Measurements from ENCODE around the gene CFAP92.
A peak's percentile ranks its signal among the peaks of the same experiment; 100 is the strongest.

Gene CFAP92

DNA sequence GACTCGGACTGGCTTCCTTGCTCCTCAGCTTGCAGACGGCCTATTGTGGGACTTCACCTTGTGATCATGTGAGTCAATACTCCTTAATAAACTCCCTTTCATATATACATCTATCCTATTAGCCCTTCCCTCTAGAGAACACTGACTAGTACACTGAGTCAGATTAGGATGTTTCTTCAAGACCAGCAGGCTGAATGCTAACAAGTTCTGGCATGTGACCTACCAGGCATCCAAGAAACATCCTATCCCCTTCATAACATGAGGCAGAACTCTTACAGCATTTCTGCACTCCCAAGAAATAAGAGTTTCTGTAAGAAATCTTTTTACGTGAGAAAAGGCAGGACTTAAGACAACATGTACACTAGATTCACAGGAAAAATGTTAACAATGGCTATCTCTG lies 9.3 kb downstream of the CFAP92 start:
- no peak for DNase-seq

DNA sequence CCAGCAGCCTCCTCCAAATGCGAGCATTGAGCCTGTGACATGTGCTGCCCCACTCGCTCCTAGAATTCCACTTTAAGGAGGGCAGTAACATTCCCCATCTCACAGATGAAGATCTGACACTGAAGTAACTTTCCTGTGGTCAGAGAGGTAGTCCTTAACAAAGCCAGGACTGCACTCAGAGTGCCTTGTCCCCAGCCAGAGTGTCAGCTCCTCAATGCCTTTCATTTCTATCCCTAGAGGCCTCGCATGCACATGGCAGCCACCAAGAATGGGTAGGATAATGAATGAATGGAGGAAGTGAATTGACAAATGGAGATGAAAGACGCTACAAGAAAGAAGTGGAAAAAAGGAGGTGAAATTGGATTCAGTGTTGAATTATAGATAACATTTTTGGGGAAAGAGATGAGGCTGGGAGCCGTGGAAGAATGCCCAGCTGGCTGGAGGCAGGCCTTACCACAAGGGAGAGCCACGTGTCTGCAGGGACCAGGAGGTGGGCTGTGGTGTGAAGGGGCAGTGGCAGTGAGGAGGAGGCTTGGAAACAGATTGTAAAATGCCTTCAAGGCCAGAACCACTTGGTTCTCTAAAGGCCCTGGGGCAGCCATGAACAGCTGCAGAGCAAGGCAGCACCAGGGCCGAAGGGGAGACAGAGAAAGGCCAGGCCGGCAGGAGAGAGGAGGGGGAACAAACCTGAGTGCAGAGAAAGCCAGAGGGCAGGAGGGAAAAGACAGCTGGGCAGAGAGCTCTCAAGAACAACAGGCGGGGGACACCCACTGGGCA lies 10.4 kb downstream of the CFAP92 start:
- no peak for DNase-seq

DNA sequence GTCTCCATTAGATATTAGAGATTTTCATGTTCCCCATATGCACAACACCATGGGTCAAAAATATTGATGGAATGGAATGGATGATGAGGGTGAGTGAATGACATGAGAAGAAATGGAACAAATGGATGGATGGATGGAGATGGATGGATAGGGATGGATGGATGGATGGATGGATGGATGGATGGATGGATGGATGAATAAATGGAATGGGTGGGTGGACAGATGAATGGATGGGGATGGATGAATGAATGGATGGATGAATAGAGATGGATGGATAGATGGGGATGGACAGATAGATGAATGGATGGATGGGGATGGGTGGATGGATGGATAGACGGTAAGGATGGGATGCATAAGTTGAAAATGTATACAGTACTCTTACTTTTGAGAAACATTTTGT lies 18.6 kb downstream of the CFAP92 start:
- DNase-seq: no peak

DNA sequence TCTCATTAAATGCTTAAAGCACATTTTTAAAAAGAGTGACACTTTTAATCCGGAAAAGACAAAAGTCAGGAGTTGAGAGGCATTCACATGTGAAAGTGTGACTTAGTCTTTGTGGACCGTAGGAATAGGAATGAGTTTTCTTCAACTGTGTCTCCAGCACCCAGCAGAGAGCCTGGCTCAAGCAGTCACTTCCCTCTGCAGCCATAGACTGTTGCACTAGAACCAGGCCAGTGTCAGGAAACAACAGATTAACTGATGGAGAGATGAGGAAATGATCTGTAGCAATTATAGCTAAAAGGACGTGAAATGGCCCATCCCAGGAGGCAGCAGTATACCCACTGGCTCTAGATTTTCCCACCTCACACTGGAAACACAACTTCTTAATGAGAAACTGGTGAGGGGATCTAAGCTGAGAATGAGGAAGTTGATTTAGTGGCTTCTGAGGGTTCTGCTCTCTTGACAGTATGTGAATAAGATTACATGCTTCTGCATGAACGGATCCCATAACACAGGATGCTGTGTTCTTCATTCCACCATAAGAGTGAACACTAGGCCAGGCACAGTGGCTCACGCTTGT lies 19.8 kb downstream of the CFAP92 start:
- DNase-seq: no peak

DNA sequence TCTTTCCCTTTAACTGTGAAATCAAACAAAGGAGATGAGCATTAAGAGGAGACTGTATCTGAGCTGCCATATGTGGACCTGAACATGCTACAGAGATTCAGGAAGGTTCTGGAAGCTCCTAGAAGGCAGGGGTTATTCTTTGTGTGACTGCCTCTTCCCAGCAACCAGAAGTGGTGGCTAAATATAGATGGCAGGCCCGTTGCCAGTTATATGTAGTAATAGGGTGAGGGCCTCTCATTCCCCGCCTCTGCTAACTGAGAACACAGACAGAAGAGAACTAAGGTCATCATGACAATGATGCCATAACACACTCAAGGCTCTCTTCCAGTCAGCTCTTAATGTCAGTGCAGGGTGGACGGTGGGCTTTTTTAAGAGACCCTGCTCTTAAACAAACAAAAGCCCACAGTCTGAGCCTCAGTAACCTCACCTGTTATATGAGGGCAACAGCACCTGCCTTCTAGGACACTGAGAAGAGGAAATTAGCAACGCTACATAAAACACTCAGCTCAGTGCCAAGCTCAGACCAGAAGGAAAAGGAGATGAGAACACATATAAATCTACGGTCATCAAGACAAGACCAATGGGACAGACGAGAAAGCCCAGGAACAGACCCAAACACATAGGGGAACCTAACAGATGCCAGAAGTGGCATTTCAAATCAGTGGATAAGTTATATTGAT lies 22.3 kb downstream of the CFAP92 start:
- DNase-seq: peak; percentile 76

DNA sequence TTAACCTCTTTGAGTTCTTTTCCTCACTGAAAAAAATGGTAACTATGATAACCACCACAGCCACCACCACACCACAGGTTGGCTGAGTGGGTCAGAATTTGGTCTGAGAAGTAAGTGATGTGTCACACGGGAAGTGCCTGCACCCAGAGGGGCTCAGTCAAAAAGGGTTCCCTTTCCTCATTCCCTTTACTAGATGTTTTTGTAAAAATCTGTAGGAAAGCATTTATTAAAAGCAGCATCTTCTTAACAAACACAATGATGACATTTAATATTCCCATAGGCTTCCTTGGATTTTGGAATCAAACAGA lies 23.2 kb downstream of the CFAP92 start:
- DNase-seq: no peak

DNA sequence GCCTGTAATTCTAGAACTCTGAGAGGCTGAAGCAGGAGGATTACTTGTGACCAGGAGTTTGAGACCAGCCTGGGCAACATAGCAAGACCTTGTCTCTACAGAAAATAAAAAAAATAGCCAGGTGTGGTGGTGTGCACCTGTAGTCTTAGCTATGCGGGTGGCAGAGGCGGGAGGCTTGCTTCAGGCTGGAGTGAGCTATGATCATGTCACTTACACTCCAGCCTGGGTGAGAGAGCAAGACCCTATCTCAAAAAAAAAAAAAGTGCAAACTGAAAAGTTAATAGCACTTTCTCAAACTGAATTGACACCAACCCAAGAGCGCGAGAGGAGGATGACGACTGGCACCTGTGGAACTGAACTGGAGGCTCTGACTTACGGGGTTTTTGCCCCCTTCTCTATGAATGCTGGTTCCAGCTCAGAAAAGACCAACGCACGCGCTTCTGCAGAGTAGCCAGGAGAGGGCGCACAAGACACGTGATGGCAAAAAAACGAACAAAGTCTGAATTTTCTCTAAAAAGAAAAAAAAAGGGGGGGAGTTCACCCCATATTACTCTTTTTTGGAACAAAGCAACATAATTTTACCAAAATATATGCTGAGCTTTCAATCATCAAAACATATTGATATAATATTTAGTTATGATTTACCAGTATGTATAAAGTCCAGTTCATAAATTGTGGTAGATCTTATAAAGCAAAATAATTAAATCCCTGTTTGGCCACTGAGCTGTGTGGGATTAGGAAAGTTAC lies 23.7 kb downstream of the CFAP92 start:
- peak; percentile 33 for DNase-seq

DNA sequence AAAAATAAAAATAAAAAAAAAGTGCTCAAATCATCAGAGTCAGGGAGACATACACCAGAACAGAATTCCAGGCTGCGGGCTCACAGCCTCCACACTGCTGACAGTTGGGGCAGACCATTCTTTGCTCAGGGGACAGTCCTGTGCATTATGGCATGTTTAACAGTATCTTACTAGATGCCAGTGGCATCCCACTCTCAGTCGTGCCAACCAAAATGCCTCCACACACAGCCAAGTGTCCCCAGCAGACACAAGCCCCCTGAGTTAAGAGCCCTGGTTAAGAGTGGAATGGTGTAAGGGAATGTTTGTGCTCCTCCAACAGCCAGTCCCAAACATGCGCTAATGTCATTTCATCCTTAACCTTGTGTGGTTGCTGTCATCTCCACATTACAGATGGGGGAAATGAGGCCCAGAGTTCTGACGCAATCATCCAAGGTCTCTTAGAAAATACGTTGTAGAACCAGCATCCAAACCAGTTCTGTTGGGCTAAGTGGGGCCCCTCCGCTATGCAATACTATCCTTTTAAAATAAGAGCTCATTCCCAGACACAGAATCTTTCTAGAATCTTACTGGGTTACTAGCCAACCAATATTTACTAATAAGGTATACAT lies 26.0 kb downstream of the CFAP92 start:
- no peak for DNase-seq

DNA sequence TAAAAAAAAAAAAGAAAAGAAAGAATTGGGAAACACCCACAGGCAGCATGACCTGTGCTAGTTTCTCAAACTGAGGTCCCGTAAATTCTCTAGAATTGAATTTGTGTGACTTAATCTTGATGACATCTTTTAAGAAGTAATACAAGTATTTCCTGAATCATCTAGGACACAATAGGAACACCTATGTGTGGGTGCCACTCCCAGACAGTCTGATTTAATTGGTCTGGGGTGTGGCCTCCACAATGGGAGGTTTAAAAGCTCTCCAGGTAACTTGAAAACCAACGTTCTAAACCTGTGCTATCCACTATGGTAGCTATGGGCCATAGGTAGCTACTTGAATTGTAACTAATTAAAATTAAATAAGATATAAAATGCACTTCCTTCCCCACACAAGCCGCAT lies 28.1 kb downstream of the CFAP92 start:
- no peak for DNase-seq

DNA sequence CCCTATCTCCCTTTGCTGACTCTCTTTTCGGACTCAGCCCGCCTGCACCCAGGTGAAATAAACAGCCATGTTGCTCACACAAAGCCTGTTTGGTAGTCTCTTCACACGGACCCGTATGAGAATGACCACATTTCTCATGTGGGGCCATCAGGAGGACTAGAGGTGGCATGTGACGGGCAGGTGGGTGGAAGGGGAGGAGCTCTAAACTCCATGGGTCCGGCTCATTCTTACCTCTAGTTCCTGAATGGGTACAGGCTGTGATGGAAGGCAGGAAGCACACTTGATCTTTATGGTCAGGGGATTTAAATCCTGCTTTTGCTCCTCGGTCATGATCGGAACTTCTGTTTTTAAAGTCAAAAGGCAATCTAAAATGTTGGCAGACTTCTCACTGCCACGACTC lies 28.6 kb downstream of the CFAP92 start:
- DNase-seq: no peak

DNA sequence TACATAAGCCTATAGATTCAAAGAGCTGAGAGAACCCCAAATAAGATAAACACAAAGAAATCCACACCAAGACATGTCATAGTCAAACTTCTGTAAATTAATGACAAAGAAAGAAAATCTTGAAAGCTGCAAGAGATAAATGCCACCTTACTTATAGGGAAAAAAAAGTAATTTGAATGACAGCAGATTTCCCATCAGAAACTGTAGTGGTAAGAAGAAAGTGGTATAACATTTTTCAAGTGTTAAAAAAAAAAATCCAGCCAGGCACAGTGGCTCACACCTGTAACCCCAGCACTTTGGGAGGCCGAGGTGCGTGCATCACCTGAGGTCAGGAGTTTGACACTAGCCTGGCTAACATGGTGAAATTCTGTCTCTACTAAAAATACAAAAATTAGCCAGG lies 37.4 kb downstream of the CFAP92 start:
- no peak for DNase-seq

DNA sequence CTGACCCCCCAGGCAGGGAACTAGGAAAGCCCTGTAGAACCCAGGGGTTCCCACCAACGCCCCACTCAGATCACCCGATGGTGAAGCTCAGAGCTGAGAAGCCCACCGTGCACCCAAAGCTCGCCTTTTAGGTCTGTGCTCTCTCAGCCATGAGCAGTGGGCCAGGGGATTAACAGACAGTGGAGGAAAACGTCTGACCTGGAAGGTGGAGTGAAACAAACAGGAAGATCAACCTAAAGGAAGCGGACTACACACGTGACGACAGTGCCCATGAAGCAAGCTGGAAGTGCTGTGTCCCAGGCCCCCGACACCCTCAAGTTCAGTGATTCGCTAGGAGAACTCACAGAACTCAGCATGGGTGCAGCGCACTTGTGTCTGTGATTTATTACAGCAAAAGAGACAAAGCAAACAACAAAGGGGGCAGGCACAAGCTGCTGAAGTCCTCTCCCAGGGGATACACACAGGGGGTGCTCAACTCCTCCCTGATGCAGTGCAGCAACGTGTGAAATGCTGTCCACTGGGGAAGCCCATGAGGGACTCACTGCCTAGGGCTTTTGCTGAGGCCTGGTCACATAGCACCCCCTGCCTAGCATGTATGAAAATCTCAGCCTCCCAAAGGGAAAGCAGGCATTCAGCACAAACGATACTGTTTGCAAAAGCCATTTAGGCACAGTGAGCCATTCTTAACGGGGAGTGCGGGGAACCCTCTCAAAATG lies 43.5 kb downstream of the CFAP92 start:
- no peak for DNase-seq

DNA sequence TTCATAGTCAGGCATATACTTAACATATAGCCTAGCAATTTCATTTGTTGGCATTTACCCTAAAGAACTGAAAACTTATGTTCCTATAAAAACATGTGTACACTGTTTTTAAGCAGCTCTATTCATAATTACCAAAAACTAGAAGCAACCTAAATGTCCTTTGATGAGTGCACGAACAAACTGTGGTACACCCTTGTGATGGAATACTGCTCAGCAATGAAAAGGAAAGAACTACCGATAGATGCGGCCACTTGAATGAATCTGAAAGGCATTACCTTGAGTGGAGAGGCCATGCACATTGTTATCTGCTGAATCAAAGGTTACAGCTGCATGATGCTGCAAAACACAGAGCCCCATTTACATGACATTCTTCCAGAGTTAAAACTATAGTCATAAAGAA lies 44.7 kb downstream of the CFAP92 start:
- DNase-seq: no peak

DNA sequence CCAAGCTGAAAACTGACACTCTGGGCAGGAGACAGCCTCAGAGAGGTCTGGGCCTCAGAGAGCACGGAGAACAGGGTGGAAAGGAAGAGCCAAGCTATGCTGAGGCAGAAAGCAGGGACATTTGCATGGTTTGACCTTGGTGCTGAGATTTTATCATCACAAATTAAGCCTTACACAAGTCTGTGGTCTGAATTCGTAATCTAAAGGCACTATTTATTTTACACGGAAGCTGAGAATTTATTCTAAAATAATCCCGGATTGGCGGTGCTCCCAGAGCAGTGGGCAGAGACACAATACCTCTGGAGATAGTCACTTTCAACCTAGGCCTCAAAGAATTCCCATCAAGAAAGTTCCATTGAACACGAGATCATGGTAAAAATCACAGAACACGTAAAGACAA lies 47.5 kb downstream of the CFAP92 start:
- DNase-seq: no peak

DNA sequence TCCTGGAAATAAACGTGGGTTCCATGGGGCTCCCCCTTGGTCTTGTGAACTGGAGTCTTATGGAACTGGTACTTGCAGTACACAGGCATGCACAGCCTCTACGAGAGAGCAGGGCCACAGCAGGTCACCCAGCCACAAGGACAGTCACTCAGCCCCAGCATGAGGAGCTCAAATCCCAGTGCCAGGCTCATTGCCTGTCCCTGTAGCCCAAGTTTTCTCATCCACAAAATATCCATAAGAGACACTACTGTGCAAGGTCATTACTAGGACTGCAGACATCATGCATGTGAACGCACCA lies 48.0 kb downstream of the CFAP92 start:
- DNase-seq: no peak

DNA sequence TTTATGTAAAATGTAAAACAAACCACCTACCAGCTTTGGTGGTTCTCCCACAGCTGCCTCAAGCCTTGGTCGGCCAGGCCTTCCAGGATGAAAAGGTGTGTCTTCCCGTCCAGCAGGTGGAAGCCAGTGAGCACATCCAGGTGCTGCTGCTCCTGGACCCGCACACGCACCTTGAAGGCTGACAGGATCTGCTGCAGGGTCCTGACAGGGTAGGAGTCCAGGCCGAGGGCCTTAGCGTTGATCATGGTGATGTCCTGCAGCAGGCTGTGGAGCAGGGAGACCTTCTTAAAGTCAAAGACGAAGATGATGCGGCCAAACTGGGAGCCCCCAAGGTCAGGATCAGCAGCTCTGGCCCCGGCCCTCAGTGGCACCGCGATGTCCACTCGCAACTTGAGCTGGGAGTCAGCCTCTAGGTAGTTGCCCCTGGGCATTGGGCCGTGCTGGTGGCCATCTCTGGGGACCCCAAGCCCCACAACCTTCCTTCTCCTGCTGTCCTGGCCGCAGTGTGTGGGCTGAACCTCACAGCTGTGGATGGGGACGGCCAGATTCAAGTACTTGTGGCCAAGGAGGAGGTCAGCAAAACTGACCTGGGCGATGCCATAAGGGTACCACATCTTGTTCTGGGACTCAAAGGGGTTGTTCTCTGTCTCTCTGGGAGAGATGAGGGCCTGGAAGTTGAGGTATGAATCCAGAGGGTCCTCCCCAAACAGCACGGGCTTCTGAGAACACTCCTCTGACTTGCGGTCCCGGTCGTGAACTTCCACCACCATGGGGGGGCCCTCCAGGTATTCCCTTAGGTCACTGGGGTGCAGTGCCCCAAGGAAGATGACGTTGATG lies 48.6 kb downstream of the CFAP92 start:
- no peak for DNase-seq

DNA sequence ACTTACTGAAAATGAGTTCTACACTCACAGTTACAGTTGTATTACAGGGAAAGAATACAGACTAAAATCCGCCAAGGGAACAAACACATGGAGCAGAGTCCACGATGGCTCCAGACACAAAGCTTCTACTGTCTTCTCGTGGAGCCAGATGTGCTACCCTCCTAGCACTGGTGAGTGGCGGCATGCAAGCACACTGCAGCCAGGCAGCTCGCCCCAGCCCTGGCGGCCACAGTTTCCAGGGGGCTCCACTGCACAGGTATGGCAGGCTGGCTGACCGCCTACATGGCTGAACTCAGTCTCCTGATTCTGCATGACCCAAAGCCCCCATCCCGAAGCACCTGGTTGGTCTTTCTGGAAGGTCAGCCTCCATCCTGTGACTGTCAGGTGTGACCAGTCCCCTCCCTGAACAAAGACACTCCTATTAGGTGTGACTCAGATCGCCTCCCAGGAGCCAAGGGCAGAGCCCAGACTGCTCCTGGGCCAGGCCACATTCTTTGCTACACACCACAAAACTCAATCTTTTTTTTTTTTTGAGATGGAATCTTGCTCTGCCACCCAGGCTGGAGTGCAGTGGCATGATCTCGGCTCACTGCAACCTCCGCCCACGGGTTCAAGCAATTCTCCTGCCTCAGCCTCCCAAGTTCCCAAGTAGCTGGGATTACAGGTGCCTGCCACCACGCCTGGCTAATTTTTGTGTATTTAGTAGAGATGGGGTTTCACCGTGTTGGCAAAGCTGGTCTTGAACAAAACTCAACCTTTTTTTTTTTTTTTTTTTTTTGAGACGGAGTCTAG lies 51.5 kb downstream of the CFAP92 start:
- no peak for DNase-seq

DNA sequence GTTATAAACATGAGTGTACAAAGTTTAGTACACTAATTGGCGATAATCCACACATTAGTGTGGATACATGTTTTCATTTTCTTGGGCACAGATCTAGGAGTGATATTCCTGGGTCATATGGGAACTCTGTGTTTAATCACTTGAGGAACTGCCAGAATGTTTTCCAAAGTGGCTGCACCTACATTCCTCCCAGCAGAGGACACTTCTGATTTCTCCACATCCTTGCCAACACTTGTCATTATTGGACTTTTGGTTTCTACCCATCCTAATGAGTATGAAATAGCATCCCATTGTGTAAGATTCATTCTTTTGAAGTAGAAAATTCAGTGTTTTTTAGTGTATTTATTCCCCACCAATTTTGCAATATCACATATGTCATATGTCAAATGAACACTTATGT lies 53.6 kb downstream of the CFAP92 start:
- DNase-seq: no peak

DNA sequence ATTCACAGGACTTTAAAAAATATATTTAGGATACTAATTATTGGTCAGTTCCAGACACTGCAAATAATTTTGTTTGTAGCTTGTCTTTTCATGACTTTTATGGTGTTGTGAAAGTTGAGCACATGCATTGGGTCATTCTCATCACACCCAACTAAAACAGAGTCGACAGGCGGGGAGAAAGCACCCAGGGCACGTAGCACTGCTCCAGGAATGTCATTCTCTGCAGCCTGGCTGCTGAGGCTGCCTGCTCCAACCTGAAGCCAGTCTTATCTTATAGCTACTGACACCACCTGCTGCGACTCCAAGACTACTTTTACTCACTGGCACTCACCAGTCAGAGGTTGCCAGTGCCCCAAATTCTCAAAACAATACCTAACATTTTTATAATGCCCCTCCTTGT lies 57.5 kb downstream of the CFAP92 start:
- no peak for DNase-seq

DNA sequence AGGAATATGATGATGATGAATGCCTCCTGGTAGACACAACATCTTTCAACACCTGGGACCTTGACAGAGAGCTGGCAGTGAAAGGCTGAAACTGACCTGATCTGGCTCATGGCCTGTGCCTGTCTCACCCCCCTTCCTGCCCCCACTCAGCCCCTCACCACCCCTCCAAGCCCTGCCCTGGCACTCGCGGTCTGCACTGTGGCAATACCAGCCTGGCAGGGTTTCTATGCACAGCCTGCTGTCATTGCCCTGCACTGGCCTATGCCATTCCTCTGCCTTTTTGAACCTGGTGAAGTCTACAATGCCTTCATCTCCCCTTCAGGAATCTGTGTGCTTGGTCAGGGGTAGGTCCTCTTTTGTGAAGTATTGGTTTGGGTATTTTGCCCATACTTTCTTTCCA lies 58.0 kb downstream of the CFAP92 start:
- no peak for DNase-seq

DNA sequence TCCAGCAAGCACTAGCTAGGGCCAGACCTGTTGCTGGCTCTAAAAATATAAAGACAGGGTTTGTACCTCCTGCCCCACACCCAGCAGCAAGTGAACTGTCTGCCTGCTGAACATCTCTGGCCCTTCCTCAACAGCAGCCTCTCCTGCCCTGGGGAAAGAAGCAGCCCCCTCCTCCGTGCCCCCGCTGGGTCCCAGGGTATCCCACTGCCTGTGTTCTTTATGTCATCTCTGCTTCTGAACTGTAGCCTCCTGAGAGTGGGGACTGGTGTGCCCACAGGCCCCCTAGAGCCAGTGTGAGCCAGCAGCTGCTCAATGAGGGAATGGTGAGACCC lies 60.0 kb downstream of the CFAP92 start:
- no peak for DNase-seq

All from right hindlimb (tissue), 1 donor.